ENCODE measurements around the gene PNPLA7.

GRCh38 chr9:137437691-137438590, 112.3 kb downstream of the PNPLA7 start:
- no peak for TF ChIP-seq CTCF (IDR thresholded peaks at IDR 0.05)
- no peak for TF ChIP-seq EZH2 (IDR thresholded peaks at IDR 0.05; ENCODE audit: borderline replicate concordance, insufficient read depth, low read depth, low read length, poor library complexity, severe bottlenecking)

Measured in B cell (primary cell).